GM23338 (cell line): ENCODE data around the gene GRIN2A. TPM values are rescaled to one million over a fixed set of nuclear protein-coding genes. Genes with fewer than 3 reads are reported as not detected.

Experiments used
- ATAC-seq: fragments of 200-7000 bp; cut with Tn5 transposase; 3 replicates; pipeline ENCODE4 v1.9.1; 2020
- DNase-seq: peaks from one replicate; pipeline ENCODE4 v3.0.0-alpha.2; 2015; ENCODE audit warnings: low spot score
- H2AFZ ChIP-seq: fragments of 200-600 bp; sonication (generic); 2 replicates; pipeline ENCODE4 v1.8.0; 2016; ENCODE audit warnings: antibody characterized with exemption, mild to moderate bottlenecking, moderate library complexity
- H3F3A ChIP-seq: fragments of 200-600 bp; sonication (generic); replicated peaks from 2 replicates; pipeline ENCODE4 v1.8.0; 2017; ENCODE audit warnings: antibody characterized with exemption, mixed run types, low read depth
- H3K27ac ChIP-seq: fragments of 200-600 bp; sonication (generic); 2 replicates; pipeline ENCODE4 v1.6.1; 2016; ENCODE audit warnings: low read depth
- H3K27me3 ChIP-seq: fragments of 200-600 bp; sonication (generic); 2 replicates; pipeline ENCODE4 v1.8.0; 2016; ENCODE audit warnings: mild to moderate bottlenecking, mixed run types, moderate library complexity; ENCODE audit not compliant: insufficient read depth
- H3K36me3 ChIP-seq: fragments of 200-600 bp; sonication (generic); 2 replicates; pipeline ENCODE4 v1.8.0; 2016; ENCODE audit warnings: mild to moderate bottlenecking; ENCODE audit not compliant: insufficient read depth
- H3K4me1 ChIP-seq: fragments of 200-600 bp; sonication (generic); 2 replicates; pipeline ENCODE4 v1.8.0; 2016; ENCODE audit warnings: mild to moderate bottlenecking, moderate library complexity; ENCODE audit not compliant: insufficient read depth
- H3K4me2 ChIP-seq: fragments of 200-600 bp; sonication (generic); 2 replicates; pipeline ENCODE4 v1.7.1; 2017; ENCODE audit warnings: mixed run types
- H3K4me3 ChIP-seq: fragments of 200-600 bp; sonication (generic); 2 replicates; pipeline ENCODE4 v1.6.1; 2016; ENCODE audit warnings: mixed run types
- H3K79me2 ChIP-seq: fragments of 200-600 bp; sonication (generic); replicated peaks from 2 replicates; pipeline ENCODE4 v1.8.0; 2017; ENCODE audit warnings: mild to moderate bottlenecking; ENCODE audit not compliant: insufficient read depth
- H3K9me2 ChIP-seq: fragments of 200-600 bp; sonication (generic); 2 replicates; pipeline ENCODE4 v1.8.0; 2017; ENCODE audit not compliant: insufficient read depth
- H4K20me1 ChIP-seq: fragments of 200-600 bp; sonication (generic); replicated peaks from 2 replicates; pipeline ENCODE4 v1.8.0; 2017; ENCODE audit warnings: mild to moderate bottlenecking; ENCODE audit not compliant: insufficient read depth
- H3K27ac Mint-ChIP-seq: 2 replicates; pipeline ENCODE4 v1.8.0; 2020; ENCODE audit warnings: inconsistent platforms, mild to moderate bottlenecking, moderate library complexity, mixed read lengths
- H3K27me3 Mint-ChIP-seq: 3 replicates; pipeline ENCODE4 v1.8.0; 2022; ENCODE audit warnings: low read depth, mild to moderate bottlenecking, moderate library complexity, mixed read lengths, inconsistent platforms; ENCODE audit not compliant: insufficient read depth, poor library complexity
- H3K36me3 Mint-ChIP-seq: 3 replicates; pipeline ENCODE4 v1.8.0; 2021; ENCODE audit warnings: low read depth, mild to moderate bottlenecking, inconsistent platforms, moderate library complexity, mixed read lengths
- H3K4me1 Mint-ChIP-seq: 3 replicates; pipeline ENCODE4 v1.8.0; 2020; ENCODE audit warnings: mild to moderate bottlenecking, inconsistent platforms, mixed read lengths
- H3K4me3 Mint-ChIP-seq: 3 replicates; pipeline ENCODE4 v1.8.0; 2021; ENCODE audit warnings: moderate library complexity, mild to moderate bottlenecking, inconsistent platforms, mixed read lengths
- H3K9me3 Mint-ChIP-seq: 3 replicates; pipeline ENCODE4 v1.8.0; 2020; ENCODE audit warnings: moderate library complexity, mild to moderate bottlenecking, inconsistent platforms, mixed read lengths
- CREB1 ChIP-seq: fragments of 250-450 bp; sonication (Bioruptor Pico); IDR thresholded peaks from 2 replicates; pipeline ENCODE4 v1.5.0; 2020; ENCODE audit warnings: low read depth, mild to moderate bottlenecking, moderate library complexity
- ETS1 ChIP-seq: IDR thresholded peaks from 2 replicates; pipeline ENCODE4 v1.6.1; 2016; ENCODE audit warnings: antibody characterized with exemption
- EZH2 ChIP-seq: fragments of 200-600 bp; sonication (generic); IDR thresholded peaks from one replicate; pipeline ENCODE4 v1.8.0; 2017; ENCODE audit warnings: antibody characterized with exemption, mild to moderate bottlenecking, low read depth; ENCODE audit not compliant: unreplicated experiment
- EZH2phosphoT487 ChIP-seq: fragments of 200-600 bp; sonication (generic); IDR thresholded peaks from one replicate; pipeline ENCODE4 v1.8.1; 2018; ENCODE audit warnings: antibody characterized with exemption; ENCODE audit not compliant: unreplicated experiment
- JUNB ChIP-seq: IDR thresholded peaks from one replicate; pipeline ENCODE4 v1.6.1; 2016; ENCODE audit warnings: antibody characterized with exemption; ENCODE audit not compliant: unreplicated experiment
- NANOG ChIP-seq: IDR thresholded peaks from 2 replicates; pipeline ENCODE4 v1.6.1; 2016; ENCODE audit warnings: antibody characterized with exemption, borderline replicate concordance
- POLR2AphosphoS5 ChIP-seq: IDR thresholded peaks from 2 replicates; pipeline ENCODE4 v1.6.1; 2016; ENCODE audit warnings: antibody characterized with exemption, low read depth
- REST ChIP-seq: IDR thresholded peaks from one replicate; pipeline ENCODE4 v1.6.1; 2018; ENCODE audit warnings: antibody characterized with exemption; ENCODE audit not compliant: unreplicated experiment
- ZNF114 ChIP-seq: fragments of 250-450 bp; sonication (Bioruptor Pico); IDR thresholded peaks from 2 replicates; pipeline ENCODE4 v1.5.0; 2020; ENCODE audit warnings: mild to moderate bottlenecking, moderate library complexity
- polyA plus RNA-seq: library from polyadenylated mRNA; unstranded; fragments of >200 nt; fragmentation: Nextera tagmentation; extraction: Ambion mirVana; gene quantifications from 2 replicates; pipeline ENCODE4 v1.2.1, GENCODE V29; 2016
- total RNA-seq: library from RNA; depleted of rRNA; stranded (reverse); fragments of >200 nt; shearing (Covaris generic); gene quantifications from 2 replicates; pipeline ENCODE4 v1.2.3, GENCODE V29; 2014
- TF ChIP-seq, protein P1 (sequence below): fragments of 250-450 bp; sonication (Bioruptor Pico); IDR thresholded peaks from 2 replicates; pipeline ENCODE4 v1.5.0; 2020; ENCODE audit warnings: mild to moderate bottlenecking, moderate library complexity

Gene GRIN2A
- total and polyA plus RNA-seq, 2 experiments from 2014 or later, result 0.89 to 5.1 TPM

- Mint-ChIP-seq H3K4me1 (peaks cover 3% of the 10 kb centered on the region; the same call in 2 of the 3 replicates), H3K36me3 (no peaks in the 10 kb centered on the region; the same call in 2 of the 3 replicates), H3K4me3 (no peak overlapping the region), H3K27ac (no peak overlapping the region), H3K9me3 (no peaks in the 10 kb centered on the region), H3K27me3 (peaks cover 9% of the 10 kb centered on the region)
- H3K27ac ChIP-seq, result no peak overlapping the region
- H3F3A ChIP-seq, result no peaks in the 10 kb centered on the region
- no peak overlapping the region for H3K4me3 ChIP-seq
- no peak for DNase-seq
- H3K4me1 ChIP-seq, result no peaks in the 10 kb centered on the region
- H4K20me1 ChIP-seq, result no peaks in the 10 kb centered on the region
- H3K27me3 ChIP-seq, result no peaks in the 10 kb centered on the region
- H3K9me2 ChIP-seq, result peaks cover 4% of the 10 kb centered on the region; the same call in 1 of the 2 replicates
- H3K36me3 ChIP-seq, result no peaks in the 10 kb centered on the region
- no peak overlapping the region for H2AFZ ChIP-seq
- H3K4me2 ChIP-seq, result no peak overlapping the region
- no peak for TF ChIP-seq CREB1 (CRISPR knock-in tag)
- TF ChIP-seq EZH2phosphoT487, result no peak
- TF ChIP-seq ZNF114 (CRISPR knock-in tag), result no peak
- no peak for TF ChIP-seq JUNB
- TF ChIP-seq EZH2, result no peak
- TF ChIP-seq ETS1, result no peak
- no peak for TF ChIP-seq POLR2AphosphoS5
- no peaks in the 10 kb centered on the region for H3K79me2 ChIP-seq
- ATAC-seq, result no peak
Measured at GRCh38 chr16:10067835-10068234, 114.4 kb downstream of the GRIN2A start.

DNA sequence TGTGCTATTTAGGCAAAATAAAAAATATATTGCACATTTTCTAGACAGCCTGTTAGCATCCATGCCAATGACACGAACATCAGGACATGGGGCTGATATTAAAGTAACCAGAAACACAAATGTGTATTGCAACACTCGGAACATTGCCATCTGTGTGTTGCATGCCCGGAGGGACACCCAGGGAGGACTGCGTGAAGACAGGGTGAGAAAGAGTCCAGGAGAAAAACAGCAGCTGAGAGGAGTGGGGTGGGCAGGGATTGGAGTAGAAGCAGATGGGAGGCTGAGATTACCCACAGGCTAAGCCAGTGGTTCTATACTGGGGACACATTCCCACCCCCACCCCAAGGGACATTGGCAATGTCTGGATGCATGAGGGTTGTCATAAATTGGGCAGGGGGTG is 114.8 kb downstream of the GRIN2A start:
- Histone ChIP-seq H2AFZ (no peak overlapping the region), H3K4me2 (no peak overlapping the region), H3K4me3 (no peak overlapping the region), H3K27ac (no peak overlapping the region), H4K20me1 (no peaks in the 10 kb centered on the region), H3K4me1 (no peaks in the 10 kb centered on the region), H3K79me2 (no peaks in the 10 kb centered on the region), H3K9me2 (peaks cover 4% of the 10 kb centered on the region; the same call in 1 of the 2 replicates), H3F3A (no peaks in the 10 kb centered on the region), H3K36me3 (no peaks in the 10 kb centered on the region), H3K27me3 (no peaks in the 10 kb centered on the region)
- Mint-ChIP-seq H3K27me3 (peaks cover 9% of the 10 kb centered on the region), H3K36me3 (no peaks in the 10 kb centered on the region; the same call in 2 of the 3 replicates), H3K4me1 (peaks cover 3% of the 10 kb centered on the region; the same call in 2 of the 3 replicates), H3K9me3 (no peaks in the 10 kb centered on the region), H3K27ac (no peak overlapping the region), H3K4me3 (no peak overlapping the region)
- ATAC-seq (no peak), DNase-seq (no peak)
- TF ChIP-seq NANOG (no peak), REST (no peak), JUNB (no peak), EZH2 (no peak), EZH2phosphoT487 (no peak)
- TF ChIP-seq, protein P1, sequence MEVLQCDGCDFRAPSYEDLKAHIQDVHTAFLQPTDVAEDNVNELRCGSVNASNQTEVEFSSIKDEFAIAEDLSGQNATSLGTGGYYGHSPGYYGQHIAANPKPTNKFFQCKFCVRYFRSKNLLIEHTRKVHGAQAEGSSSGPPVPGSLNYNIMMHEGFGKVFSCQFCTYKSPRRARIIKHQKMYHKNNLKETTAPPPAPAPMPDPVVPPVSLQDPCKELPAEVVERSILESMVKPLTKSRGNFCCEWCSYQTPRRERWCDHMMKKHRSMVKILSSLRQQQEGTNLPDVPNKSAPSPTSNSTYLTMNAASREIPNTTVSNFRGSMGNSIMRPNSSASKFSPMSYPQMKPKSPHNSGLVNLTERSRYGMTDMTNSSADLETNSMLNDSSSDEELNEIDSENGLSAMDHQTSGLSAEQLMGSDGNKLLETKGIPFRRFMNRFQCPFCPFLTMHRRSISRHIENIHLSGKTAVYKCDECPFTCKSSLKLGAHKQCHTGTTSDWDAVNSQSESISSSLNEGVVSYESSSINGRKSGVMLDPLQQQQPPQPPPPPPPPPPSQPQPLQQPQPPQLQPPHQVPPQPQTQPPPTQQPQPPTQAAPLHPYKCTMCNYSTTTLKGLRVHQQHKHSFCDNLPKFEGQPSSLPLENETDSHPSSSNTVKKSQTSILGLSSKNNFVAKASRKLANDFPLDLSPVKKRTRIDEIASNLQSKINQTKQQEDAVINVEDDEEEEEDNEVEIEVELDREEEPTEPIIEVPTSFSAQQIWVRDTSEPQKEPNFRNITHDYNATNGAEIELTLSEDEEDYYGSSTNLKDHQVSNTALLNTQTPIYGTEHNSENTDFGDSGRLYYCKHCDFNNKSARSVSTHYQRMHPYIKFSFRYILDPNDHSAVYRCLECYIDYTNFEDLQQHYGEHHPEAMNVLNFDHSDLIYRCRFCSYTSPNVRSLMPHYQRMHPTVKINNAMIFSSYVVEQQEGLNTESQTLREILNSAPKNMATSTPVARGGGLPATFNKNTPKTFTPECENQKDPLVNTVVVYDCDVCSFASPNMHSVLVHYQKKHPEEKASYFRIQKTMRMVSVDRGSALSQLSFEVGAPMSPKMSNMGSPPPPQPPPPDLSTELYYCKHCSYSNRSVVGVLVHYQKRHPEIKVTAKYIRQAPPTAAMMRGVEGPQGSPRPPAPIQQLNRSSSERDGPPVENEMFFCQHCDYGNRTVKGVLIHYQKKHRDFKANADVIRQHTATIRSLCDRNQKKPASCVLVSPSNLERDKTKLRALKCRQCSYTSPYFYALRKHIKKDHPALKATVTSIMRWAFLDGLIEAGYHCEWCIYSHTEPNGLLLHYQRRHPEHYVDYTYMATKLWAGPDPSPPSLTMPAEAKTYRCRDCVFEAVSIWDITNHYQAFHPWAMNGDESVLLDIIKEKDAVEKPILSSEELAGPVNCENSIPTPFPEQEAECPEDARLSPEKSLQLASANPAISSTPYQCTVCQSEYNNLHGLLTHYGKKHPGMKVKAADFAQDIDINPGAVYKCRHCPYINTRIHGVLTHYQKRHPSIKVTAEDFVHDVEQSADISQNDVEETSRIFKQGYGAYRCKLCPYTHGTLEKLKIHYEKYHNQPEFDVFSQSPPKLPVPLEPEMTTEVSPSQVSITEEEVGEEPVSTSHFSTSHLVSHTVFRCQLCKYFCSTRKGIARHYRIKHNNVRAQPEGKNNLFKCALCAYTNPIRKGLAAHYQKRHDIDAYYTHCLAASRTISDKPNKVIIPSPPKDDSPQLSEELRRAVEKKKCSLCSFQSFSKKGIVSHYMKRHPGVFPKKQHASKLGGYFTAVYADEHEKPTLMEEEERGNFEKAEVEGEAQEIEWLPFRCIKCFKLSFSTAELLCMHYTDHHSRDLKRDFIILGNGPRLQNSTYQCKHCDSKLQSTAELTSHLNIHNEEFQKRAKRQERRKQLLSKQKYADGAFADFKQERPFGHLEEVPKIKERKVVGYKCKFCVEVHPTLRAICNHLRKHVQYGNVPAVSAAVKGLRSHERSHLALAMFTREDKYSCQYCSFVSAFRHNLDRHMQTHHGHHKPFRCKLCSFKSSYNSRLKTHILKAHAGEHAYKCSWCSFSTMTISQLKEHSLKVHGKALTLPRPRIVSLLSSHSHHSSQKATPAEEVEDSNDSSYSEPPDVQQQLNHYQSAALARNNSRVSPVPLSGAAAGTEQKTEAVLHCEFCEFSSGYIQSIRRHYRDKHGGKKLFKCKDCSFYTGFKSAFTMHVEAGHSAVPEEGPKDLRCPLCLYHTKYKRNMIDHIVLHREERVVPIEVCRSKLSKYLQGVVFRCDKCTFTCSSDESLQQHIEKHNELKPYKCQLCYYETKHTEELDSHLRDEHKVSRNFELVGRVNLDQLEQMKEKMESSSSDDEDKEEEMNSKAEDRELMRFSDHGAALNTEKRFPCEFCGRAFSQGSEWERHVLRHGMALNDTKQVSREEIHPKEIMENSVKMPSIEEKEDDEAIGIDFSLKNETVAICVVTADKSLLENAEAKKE (CRISPR knock-in tag), result no peak
